Heart left ventricle (tissue), 16 donors: ENCODE data around the gene BAG1. TPM values are rescaled to one million over a fixed set of nuclear protein-coding genes. Genes with fewer than 3 reads are reported as not detected.

Source experiments
- ATAC-seq, 4 donors: fragments of 200-7000 bp; cut with Tn5 transposase; one replicate each; pipeline ENCODE4 v1.9.1; 2020 to 2022; ENCODE audit warnings: moderate library complexity in 4 of 4, mild to moderate bottlenecking in 3 of 4, moderate number of reproducible peaks in 1 of 4
- DNase-seq, 5 donors: peaks; one replicate each; pipeline ENCODE4 v3.0.0-alpha.2; 2020
- H3K27ac ChIP-seq, 12 donors: fragments of 200-600 bp; sonication (generic) in 4 of 12; one replicate each; pipeline versions ENCODE4 v1.5.0 to v1.8.0; 2016 to 2022; ENCODE audit warnings: mild to moderate bottlenecking in 2 of 12
- H3K27me3 ChIP-seq, 9 donors: fragments of 200-600 bp; sonication (generic) in 2 of 9; one replicate each; pipeline versions ENCODE4 v1.5.1 to v1.8.0; 2016 to 2022; ENCODE audit warnings: mild to moderate bottlenecking in 3 of 9
- H3K36me3 ChIP-seq, 9 donors: fragments of 200-600 bp; sonication (generic) in 2 of 9; one replicate each; pipeline versions ENCODE4 v1.5.0 to v1.8.0; 2018 to 2022; ENCODE audit warnings: mild to moderate bottlenecking in 2 of 9
- H3K4me1 ChIP-seq, 12 donors: fragments of 200-600 bp; sonication (generic) in 4 of 12; one replicate each; pipeline versions ENCODE4 v1.5.0 to v1.8.0; 2016 to 2022; ENCODE audit warnings: mild to moderate bottlenecking in 3 of 12
- H3K4me3 ChIP-seq, 12 donors: fragments of 200-600 bp; sonication (generic) in 4 of 12; one replicate each; pipeline versions ENCODE4 v1.5.0 to v1.8.0; 2017 to 2022; ENCODE audit warnings: mild to moderate bottlenecking in 9 of 12, moderate library complexity in 4 of 12
- H3K9me3 ChIP-seq, 12 donors: fragments of 200-600 bp; sonication (generic) in 4 of 12; one replicate each; pipeline versions ENCODE4 v1.5.0 to v1.8.0; 2016 to 2022; ENCODE audit warnings: mild to moderate bottlenecking in 1 of 12
- CTCF ChIP-seq, 12 donors: fragments of 200-600 bp; sonication (generic) in 4 of 12; IDR thresholded peaks; one replicate each; pipeline versions ENCODE4 v1.5.0 to v1.8.0; 2018 to 2022; ENCODE audit warnings: antibody characterized with exemption in 12 of 12, mild to moderate bottlenecking in 5 of 12
- POLR2A ChIP-seq, 2 donors: fragments of 450-650 bp; IDR thresholded peaks; one replicate each; pipeline ENCODE4 v1.6.1; 2017; ENCODE audit warnings: antibody characterized with exemption in 2 of 2, mild to moderate bottlenecking in 2 of 2, moderate library complexity in 2 of 2
- WGBS, 4 donors: extraction: QIAGEN DNeasy Blood & Tissue Kit in 2 of 4; methylation state at CpG; one replicate each; pipeline versions ENCODE4 v1.1.5 to v1.1.7; 2013 to 2018; 5-methylcytosine and 5-hydroxymethylcytosine counted together
- intact Hi-C, 10 donors: fragments of 100-400 bp; cut with DNase I; formaldehyde crosslinking; loops; one replicate each; pipeline versions ENCODE4 v1.11.1 to v1.14.2; 2022
- polyA plus RNA-seq, 2 donors: library from polyadenylated mRNA; stranded (reverse); fragments of 200-250 nt; gene quantifications; one replicate each; pipeline ENCODE4 v1.2.3, GENCODE V29; 2013
- total RNA-seq, 9 donors: library from RNA; depleted of rRNA in 2 of 9; stranded (reverse); fragments of >200 nt in 2 of 9; fragmentation: NEBNext Ultra II Directional in 3 of 9; extraction: Animal tissue kit (Norgen Biotek cat#: 25700) in 3 of 9; gene quantifications; one replicate each; pipeline versions ENCODE4 v1.1.0 to v1.2.4, GENCODE V29; 2016 to 2023
- donor health status: ischemic (EF 13 %, LVEDD 7.1; RV severe dilation, severe dysfunction).
- donor health status: healthy with polysubstance abuse.
- donor health status: DM: no; HTN: yes; CAD: no.
- donor health status: DM: no; HTN: no; CAD: no.
- donor health status: ischemic (EF 25% LVEDD 6.9; RV normal size, moderate dysfunction).
- donor health status: ischemic (EF 25% LVEDD 5.7; RV mildly dilated, moderate dysfunction).
- donor health status: healthy.
- donor health status: DM: yes; HTN: yes; CAD: no.
- donor health status: ischemic (EF 35%, LVEDD 5.7; RV mildly dilated, moderate dysfunction).
- donor health status: nonischemic (EF 11% LVEDD 7.7; RV severe dilation, severe dysfunction).
- donor health status: DM: yes; HTN: yes; CAD: no.
- donor health status: PGD.
- donor health status: ischemic (EF 29% LVEDD 5.4; RV normal size, mild dysfunction).
- donor health status: nonischemic (EF 23%, LVEDD 6.1; RV moderate dilation, normal function).

The BAG1 gene
- total and polyA plus RNA-seq, 11 donors = 71.0 to 144 (median 112) TPM

GRCh38 chr9:33244137-33244784 lies 20.2 kb downstream of the BAG1 start:
- H3K9me3 ChIP-seq = no peaks in the 10 kb centered on the region
- TF ChIP-seq CTCF (IDR thresholded peaks at IDR 0.05) (no peak), POLR2A (IDR thresholded peaks at IDR 0.05) (no peak)
- WGBS, 4 donors = 86 to 89% (median 88%) methylated on average over 9 of the region's 9 CpGs
- H3K27me3 ChIP-seq = no peaks in the 10 kb centered on the region
- peaks cover 0 to 12% (median 0%) of the 10 kb centered on the region in 9 donors for H3K36me3 ChIP-seq
- intact Hi-C loops = no loop called here
- H3K4me1 ChIP-seq = peaks cover 0 to 11% (median 7%) of the 10 kb centered on the region in 12 donors
- DNase-seq = no peak
- H3K27ac ChIP-seq = no peak overlapping the region
- H3K4me3 ChIP-seq = no peak overlapping the region
- ATAC-seq = no peak

- Histone ChIP-seq H3K9me3 (no peaks in the 10 kb centered on the region), H3K4me3 (no peak overlapping the region), H3K27ac (no peak overlapping the region), H3K4me1 (peaks cover 0 to 11% (median 7%) of the 10 kb centered on the region in 12 donors), H3K36me3 (peaks cover 0 to 1% (median 0%) of the 10 kb centered on the region in 9 donors), H3K27me3 (no peaks in the 10 kb centered on the region)
- no peak for TF ChIP-seq POLR2A (IDR thresholded peaks at IDR 0.05)
- no peak for TF ChIP-seq CTCF (IDR thresholded peaks at IDR 0.05)
- intact Hi-C loops = no loop called here
- DNase-seq (no peak), ATAC-seq (no peak)
- 81 to 85% (median 83%) methylated on average over 6 of the region's 6 CpGs for WGBS, 4 donors
Measured at GRCh38 chr9:33242609-33243134, 21.8 kb downstream of the BAG1 start.

- DNase-seq (no peak), ATAC-seq (no peak)
- TF ChIP-seq POLR2A (IDR thresholded peaks at IDR 0.05) (no peak), CTCF (IDR thresholded peaks at IDR 0.05) (no peak)
- H3K9me3 ChIP-seq = no peaks in the 10 kb centered on the region
- intact Hi-C loops = no loop called here
- H3K4me3 ChIP-seq = no peak overlapping the region
- peaks cover 0 to 11% (median 7%) of the 10 kb centered on the region in 12 donors for H3K4me1 ChIP-seq
- no peak overlapping the region for H3K27ac ChIP-seq
- 79 to 90% (median 86%) methylated on average over 5 of the region's 5 CpGs for WGBS, 4 donors
- no peaks in the 10 kb centered on the region for H3K27me3 ChIP-seq
- no peaks in the 10 kb centered on the region for H3K36me3 ChIP-seq
Measured at GRCh38 chr9:33241298-33241697, 23.2 kb downstream of the BAG1 start.

- TF ChIP-seq CTCF (IDR thresholded peaks at IDR 0.05) (no peak), POLR2A (IDR thresholded peaks at IDR 0.05) (no peak)
- peak; percentile 28 to 76 (median 54) for ATAC-seq
- Histone ChIP-seq H3K4me3 (no peak within 1 kb of the TSS), H3K27ac (no peak within 1 kb of the TSS), H3K4me1 (peaks cover 0 to 11% (median 7%) of the 10 kb centered on the region in 12 donors), H3K27me3 (no peaks in the 10 kb centered on the region), H3K36me3 (no peaks in the 10 kb centered on the region), H3K9me3 (no peaks in the 10 kb centered on the region)
- DNase-seq = peak in 3 of 5 donors; percentile 35 to 39 (median 35)
- intact Hi-C loops = loop anchor here in 1 of 10 donors (2.0 kb wide), 1 partner anchor 25 kb away; no protein-coding TSS in a partner anchor
- 13 to 18% (median 14%) methylated on average over 7 of the region's 7 CpGs for WGBS, 4 donors
Measured at GRCh38 chr9:33239921-33240320, 24.6 kb downstream of the BAG1 start, which contains the start of gene SPINK4. SPINK4 (plus strand) TSS chr9:33240167; CDS start chr9:33240209, 42 bp downstream.
